HG02840 (cell line): ENCODE measurements around the gene PKP2.

Experiments used
- ATAC-seq: cut with Tn5 transposase; IDR thresholded peaks from one replicate; pipeline ENCODE4 v1.9.1; 2021; ENCODE audit warnings: mild to moderate bottlenecking, moderate library complexity, moderate number of reproducible peaks; ENCODE audit not compliant: unreplicated experiment, low FRiP score

PKP2 gene

GRCh38 chr12:32820376-32820931 is 76.1 kb downstream of the PKP2 start:
- no peak for ATAC-seq

GRCh38 chr12:32819424-32819823 is 77.2 kb downstream of the PKP2 start:
- no peak for ATAC-seq

- no peak for ATAC-seq
Observed at GRCh38 chr12:32811686-32812392, 84.7 kb downstream of the PKP2 start.

GRCh38 chr12:32809846-32810245 is 86.7 kb downstream of the PKP2 start:
- no peak for ATAC-seq

- no peak for ATAC-seq
Observed at GRCh38 chr12:32809196-32809595, 87.4 kb downstream of the PKP2 start.

- ATAC-seq = no peak
Observed at GRCh38 chr12:32804301-32804700, 92.3 kb downstream of the PKP2 start.

- no peak for ATAC-seq
Observed at GRCh38 chr12:32801269-32801980, 95.2 kb downstream of the PKP2 start.

GRCh38 chr12:32794281-32794680 is 102.3 kb downstream of the PKP2 start:
- ATAC-seq = no peak

GRCh38 chr12:32789916-32790315 is 106.7 kb downstream of the PKP2 start:
- ATAC-seq = no peak

- ATAC-seq = no peak
Observed at GRCh38 chr12:32789446-32789845, 107.1 kb downstream of the PKP2 start.

GRCh38 chr12:32788405-32788804 is 108.2 kb downstream of the PKP2 start:
- no peak for ATAC-seq

GRCh38 chr12:32785557-32785956 is 111.0 kb downstream of the PKP2 start:
- no peak for ATAC-seq

- ATAC-seq = no peak
Observed at GRCh38 chr12:32783029-32783428, 113.5 kb downstream of the PKP2 start.

GRCh38 chr12:32780071-32780470 is 116.5 kb downstream of the PKP2 start:
- ATAC-seq = no peak

- ATAC-seq = no peak
Observed at GRCh38 chr12:32777691-32778175, 118.8 kb downstream of the PKP2 start.

- no peak for ATAC-seq
Observed at GRCh38 chr12:32777159-32777558, 119.4 kb downstream of the PKP2 start.

- no peak for ATAC-seq
Observed at GRCh38 chr12:32776258-32776657, 120.3 kb downstream of the PKP2 start.

- no peak for ATAC-seq
Observed at GRCh38 chr12:32773691-32774090, 122.9 kb downstream of the PKP2 start.

GRCh38 chr12:32770141-32770540 is 126.4 kb downstream of the PKP2 start:
- no peak for ATAC-seq

- no peak for ATAC-seq
Observed at GRCh38 chr12:32768518-32768917, 128.1 kb downstream of the PKP2 start.

- ATAC-seq = no peak
Observed at GRCh38 chr12:32765906-32766305, 130.7 kb downstream of the PKP2 start.

- ATAC-seq = no peak
Observed at GRCh38 chr12:32761716-32762115, 134.9 kb downstream of the PKP2 start.
